Heart left ventricle (tissue), 13 donors: ENCODE data around the gene STXBP2.

ENCODE experiments used
- POLR2A ChIP-seq, 2 donors: fragments of 450-650 bp; IDR thresholded peaks; one replicate each; pipeline ENCODE4 v1.6.1; 2017; ENCODE audit warnings: antibody characterized with exemption in 2 of 2, mild to moderate bottlenecking in 2 of 2, moderate library complexity in 2 of 2
- TF ChIP-seq, protein P1 (sequence below), 12 donors: fragments of 200-600 bp; sonication (generic) in 4 of 12; IDR thresholded peaks; one replicate each; pipeline versions ENCODE4 v1.5.0 to v1.8.0; 2018 to 2022; ENCODE audit warnings: antibody characterized with exemption in 12 of 12, mild to moderate bottlenecking in 5 of 12
- donor health status: ischemic (EF 13 %, LVEDD 7.1; RV severe dilation, severe dysfunction).
- donor health status: DM: no; HTN: yes; CAD: no.
- donor health status: DM: no; HTN: no; CAD: no.
- donor health status: ischemic (EF 25% LVEDD 6.9; RV normal size, moderate dysfunction).
- donor health status: ischemic (EF 25% LVEDD 5.7; RV mildly dilated, moderate dysfunction).
- donor health status: ischemic (EF 35%, LVEDD 5.7; RV mildly dilated, moderate dysfunction).
- donor health status: nonischemic (EF 11% LVEDD 7.7; RV severe dilation, severe dysfunction).
- donor health status: DM: yes; HTN: yes; CAD: no.
- donor health status: PGD.
- donor health status: ischemic (EF 29% LVEDD 5.4; RV normal size, mild dysfunction).
- donor health status: nonischemic (EF 23%, LVEDD 6.1; RV moderate dilation, normal function).

DNA sequence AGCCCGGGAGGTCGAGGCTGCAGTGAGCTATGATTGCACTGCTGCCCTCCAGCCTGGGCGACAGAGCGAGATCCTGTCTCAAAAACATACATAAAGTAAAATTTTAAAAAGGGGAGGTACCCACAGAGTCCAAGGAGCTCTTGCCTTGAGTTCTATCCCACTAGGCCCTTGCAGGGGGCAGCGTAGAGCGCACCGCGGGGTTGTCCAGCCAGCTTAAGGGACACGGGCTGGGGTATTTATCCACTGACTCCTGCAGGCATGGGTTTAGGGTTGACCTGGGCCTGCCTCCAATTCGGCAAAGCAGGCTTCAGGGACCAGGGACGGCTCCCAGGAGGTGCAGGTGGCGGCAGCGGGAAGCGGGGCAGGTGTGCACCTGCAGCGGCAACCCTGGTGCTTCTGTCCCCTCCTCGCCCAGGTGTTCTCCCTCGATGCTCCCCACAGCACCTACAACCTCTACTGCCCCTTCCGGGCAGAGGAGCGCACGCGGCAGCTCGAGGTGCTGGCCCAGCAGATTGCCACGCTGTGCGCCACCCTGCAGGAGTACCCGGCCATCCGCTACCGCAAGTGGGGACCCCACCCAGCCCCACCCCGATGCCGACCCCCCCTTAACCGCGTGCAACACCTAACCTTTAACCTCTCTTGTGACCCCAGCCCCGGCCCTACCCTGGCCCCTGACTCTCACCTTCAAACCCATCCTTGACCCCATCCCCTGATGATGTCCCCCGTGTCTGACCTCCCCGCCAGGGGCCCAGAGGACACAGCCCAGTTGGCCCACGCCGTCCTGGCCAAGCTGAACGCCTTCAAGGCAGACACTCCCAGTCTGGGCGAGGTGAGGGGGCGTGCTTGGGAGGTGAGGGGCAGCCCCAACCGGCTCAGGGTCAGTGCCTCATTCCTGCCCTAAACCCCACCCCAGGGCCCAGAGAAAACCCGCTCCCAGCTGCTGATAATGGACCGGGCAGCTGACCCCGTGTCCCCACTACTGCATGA lies 4.7 kb downstream of the STXBP2 start:
- TF ChIP-seq, protein P1, sequence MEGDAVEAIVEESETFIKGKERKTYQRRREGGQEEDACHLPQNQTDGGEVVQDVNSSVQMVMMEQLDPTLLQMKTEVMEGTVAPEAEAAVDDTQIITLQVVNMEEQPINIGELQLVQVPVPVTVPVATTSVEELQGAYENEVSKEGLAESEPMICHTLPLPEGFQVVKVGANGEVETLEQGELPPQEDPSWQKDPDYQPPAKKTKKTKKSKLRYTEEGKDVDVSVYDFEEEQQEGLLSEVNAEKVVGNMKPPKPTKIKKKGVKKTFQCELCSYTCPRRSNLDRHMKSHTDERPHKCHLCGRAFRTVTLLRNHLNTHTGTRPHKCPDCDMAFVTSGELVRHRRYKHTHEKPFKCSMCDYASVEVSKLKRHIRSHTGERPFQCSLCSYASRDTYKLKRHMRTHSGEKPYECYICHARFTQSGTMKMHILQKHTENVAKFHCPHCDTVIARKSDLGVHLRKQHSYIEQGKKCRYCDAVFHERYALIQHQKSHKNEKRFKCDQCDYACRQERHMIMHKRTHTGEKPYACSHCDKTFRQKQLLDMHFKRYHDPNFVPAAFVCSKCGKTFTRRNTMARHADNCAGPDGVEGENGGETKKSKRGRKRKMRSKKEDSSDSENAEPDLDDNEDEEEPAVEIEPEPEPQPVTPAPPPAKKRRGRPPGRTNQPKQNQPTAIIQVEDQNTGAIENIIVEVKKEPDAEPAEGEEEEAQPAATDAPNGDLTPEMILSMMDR (IDR thresholded peaks at IDR 0.05), result no peak
- TF ChIP-seq POLR2A (IDR thresholded peaks at IDR 0.05), result no peak
